Activated CD4-positive, alpha-beta T cell treated with anti-CD3 and anti-CD28 coated beads for 36 hours (primary cell): ENCODE data around the gene CLDN20. TPM values are rescaled to one million over a fixed set of nuclear protein-coding genes. Genes with fewer than 3 reads are reported as not detected.

Experiments
- ATAC-seq: fragments of 200-7000 bp; cut with Tn5 transposase; one replicate; pipeline ENCODE4 v1.10.0; 2021; ENCODE audit warnings: mild to moderate bottlenecking, moderate library complexity
- CTCF ChIA-PET: fragments of 350-600 bp; sonication (Branson Sonifier 250); formaldehyde crosslinking; loops from one replicate; lab custom pipeline; 2021; ENCODE audit warnings: antibody characterized with exemption; lab: Charles Lee
- POLR2A ChIA-PET: fragments of 350-600 bp; sonication (Branson Sonifier 250); formaldehyde crosslinking; loops from one replicate; lab custom pipeline; 2021; ENCODE audit warnings: antibody characterized with exemption, inconsistent platforms; lab: Charles Lee
- DNase-seq: peaks from one replicate; pipeline ENCODE4 v3.0.0-alpha.2; 2020
- H3K27ac Mint-ChIP-seq: one replicate; pipeline ENCODE4 v1.8.0; 2021; ENCODE audit warnings: mixed read lengths
- H3K27me3 Mint-ChIP-seq: one replicate; pipeline ENCODE4 v1.8.0; 2021; ENCODE audit warnings: mixed read lengths
- H3K36me3 Mint-ChIP-seq: one replicate; pipeline ENCODE4 v1.8.0; 2021; ENCODE audit warnings: low read depth, mixed read lengths
- H3K4me1 Mint-ChIP-seq: one replicate; pipeline ENCODE4 v1.8.0; 2021; ENCODE audit warnings: mixed read lengths
- H3K4me3 Mint-ChIP-seq: one replicate; pipeline ENCODE4 v1.8.0; 2021; ENCODE audit warnings: mild to moderate bottlenecking, moderate library complexity, mixed read lengths
- H3K9me3 Mint-ChIP-seq: one replicate; pipeline ENCODE4 v1.8.0; 2021; ENCODE audit warnings: low read depth, mixed read lengths
- intact Hi-C, 2 experiments: fragments of 100-400 bp; cut with DNase I in 1 of 2; cut with micrococcal nuclease in 1 of 2; formaldehyde crosslinking; loops; one replicate each; pipeline versions ENCODE4 v1.14.2 to v1.15.1; 2022 to 2024; cut with DNase I, micrococcal nuclease
- total RNA-seq, 2 experiments: library from RNA; stranded (reverse); gene quantifications; one replicate each; pipeline ENCODE4 v1.2.3, GENCODE V29; 2021

The CLDN20 gene
- total RNA-seq, 2 experiments from 2014 or later: not detected

DNA sequence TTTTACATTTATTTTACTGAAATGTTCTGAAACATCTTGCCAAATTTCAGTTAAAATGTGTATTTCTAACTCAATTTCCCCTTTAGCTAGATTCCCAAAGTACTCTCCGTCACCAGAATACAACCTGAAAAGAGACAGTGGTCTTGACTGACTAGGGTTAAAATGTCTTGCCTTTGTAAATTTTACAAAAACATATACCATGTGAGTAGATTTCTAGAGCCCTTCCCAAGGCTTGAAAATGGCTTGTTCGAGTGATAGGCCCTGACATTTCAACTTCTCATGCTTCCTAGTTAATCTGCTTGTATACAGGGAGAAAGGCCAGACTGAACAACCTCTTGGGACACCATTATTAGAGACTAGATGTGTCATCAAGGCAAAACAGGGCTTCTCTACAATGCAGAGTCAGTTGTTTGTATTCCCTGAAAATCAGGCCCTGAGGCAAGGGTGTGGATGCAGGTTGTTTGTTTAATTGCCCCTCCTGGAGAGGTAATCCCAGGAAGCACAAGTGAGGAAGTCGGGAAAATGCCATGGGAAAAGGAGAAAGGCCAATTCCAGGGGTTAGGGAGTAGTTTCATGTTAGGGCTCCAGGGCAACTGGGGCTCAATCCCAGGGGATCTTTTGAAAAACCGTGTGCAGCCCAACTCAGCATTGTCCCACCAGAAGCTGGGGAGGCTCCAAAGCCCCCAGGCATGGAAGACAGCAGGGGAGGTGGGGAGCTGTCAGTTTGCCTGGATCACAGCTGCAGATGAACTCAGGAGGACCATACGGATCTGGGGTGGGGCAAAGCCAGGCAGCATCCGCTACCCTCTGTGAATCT, 62.1 kb downstream of the CLDN20 start:
- Mint-ChIP-seq H3K36me3 (no peaks in the 10 kb centered on the region), H3K4me1 (peaks cover 27% of the 10 kb centered on the region), H3K4me3 (no peak overlapping the region), H3K9me3 (no peaks in the 10 kb centered on the region), H3K27me3 (no peaks in the 10 kb centered on the region), H3K27ac (no peak overlapping the region)
- ATAC-seq (no peak), DNase-seq (no peak)
- CTCF ChIA-PET: interaction anchor here (0.7 to 3.6 kb wide), 4 partner anchors 10 to 466 kb away, joined by 3 to 21 read pairs (median 8); no protein-coding TSS in a partner anchor
- POLR2A ChIA-PET: no interaction called here
- intact Hi-C loops: loop anchor here (2.0 to 10.0 kb wide), 5 partner anchors 93 to 1069 kb away; no protein-coding TSS in a partner anchor

Other genes starting within 250 kb of the CLDN20 start
- 10 to 100 TPM; 45.5 to 56.4 TPM for gene TFB1M, start 50.5 kb downstream of the CLDN20 start, total RNA-seq
- gene NOX3, start 191.8 kb downstream of the CLDN20 start, total RNA-seq: not detected